ENCODE results near the gene NOD1.
"Not testable (repeated sequence)": the region's sequence is repeated elsewhere in the genome, so short reads cannot be mapped to it uniquely, and the experiment has no call there.

NOD1 gene

DNA sequence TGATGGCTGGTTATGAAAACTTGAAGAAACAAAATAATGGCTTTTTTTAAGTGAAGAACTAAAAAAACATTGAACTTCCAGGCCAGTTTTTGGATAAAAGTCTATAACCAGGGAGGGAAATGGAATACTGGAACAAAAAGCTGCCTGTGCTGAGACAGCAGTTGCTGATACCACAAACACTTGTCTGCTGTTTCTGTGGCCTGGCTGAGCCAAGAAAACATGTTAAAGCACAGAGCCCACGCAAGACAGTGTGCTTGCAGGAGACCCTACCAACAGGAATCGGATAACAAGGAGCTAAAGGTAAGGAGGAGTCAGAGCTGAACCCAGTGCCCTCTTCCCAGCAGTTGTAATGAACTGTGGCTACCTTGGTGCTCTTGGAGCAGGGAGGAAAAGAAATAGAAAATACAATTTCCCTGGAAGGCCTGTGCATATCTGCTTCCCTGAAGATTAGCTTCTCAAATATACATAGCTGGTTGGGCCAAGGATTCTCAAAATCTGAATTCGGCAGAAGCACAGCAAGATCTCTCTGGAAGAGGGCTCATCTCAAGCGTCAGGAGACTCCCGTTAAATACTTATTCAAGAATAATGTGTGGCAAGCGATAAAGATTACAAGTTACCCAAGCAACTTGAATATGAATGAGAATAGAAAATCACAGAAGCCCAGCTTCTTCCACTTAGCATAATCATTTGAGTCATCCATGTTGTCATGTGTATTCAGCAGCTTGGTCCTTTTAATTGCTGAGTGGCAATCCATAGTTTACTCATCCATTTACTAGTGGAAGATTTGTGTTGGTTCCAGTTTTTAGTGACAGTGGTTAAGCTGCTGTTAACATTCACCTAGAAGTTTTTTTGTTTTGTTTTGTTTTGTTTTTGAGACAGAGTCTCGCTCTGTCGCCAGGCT, 87.6 kb downstream of the NOD1 start:
- H3K27me3 ChIP-seq (ENCODE audit: low read depth, low read length) = no peaks in the 10 kb centered on the region
- no peak overlapping the region for H3K9ac ChIP-seq (ENCODE audit: low read length)
- H3K4me1 ChIP-seq (ENCODE audit: low read length) = no peaks in the 10 kb centered on the region
- no peaks in the 10 kb centered on the region for H4K20me1 ChIP-seq (ENCODE audit: insufficient read depth, low read length)
- no peaks in the 10 kb centered on the region for H3K36me3 ChIP-seq (replicated peaks; ENCODE audit: low read depth, low read length)
- TF ChIP-seq EZH2phosphoT487 (IDR thresholded peaks at IDR 0.05; ENCODE audit: low read depth) = no peak
- TF ChIP-seq CTCF (IDR thresholded peaks at IDR 0.05; ENCODE audit: low read depth, low read length) = no peak
- H3K4me3 ChIP-seq (ENCODE audit: low read length) = no peak overlapping the region
- H3K79me2 ChIP-seq (ENCODE audit: low read length) = no peaks in the 10 kb centered on the region
- no peak overlapping the region for H2AFZ ChIP-seq (ENCODE audit: low read depth, low read length)
- H3K4me2 ChIP-seq (ENCODE audit: low read length) = no peak overlapping the region
- H3K9me3 ChIP-seq (ENCODE audit: insufficient read depth, low read length) = no peaks in the 10 kb centered on the region
- H3K27ac ChIP-seq (ENCODE audit: low read length) = no peak overlapping the region

DNA sequence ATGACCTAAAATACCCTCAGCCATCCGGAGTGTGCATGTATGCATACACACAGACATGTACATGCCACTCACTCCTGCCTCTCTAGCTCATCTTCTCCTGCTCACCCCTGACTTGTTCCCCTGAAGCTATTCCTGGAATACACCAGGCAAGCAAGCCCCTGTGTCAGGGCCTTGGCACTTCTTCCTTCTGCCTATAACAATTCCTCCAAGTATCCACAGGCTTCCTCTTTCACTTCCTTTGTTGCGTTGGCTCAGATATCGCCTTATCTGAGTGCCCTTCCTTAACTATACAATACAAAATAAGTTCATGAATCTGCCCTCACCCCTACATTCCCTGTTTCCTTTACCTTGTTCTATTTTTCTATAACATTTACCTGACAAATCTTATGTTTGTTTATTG, 88.8 kb downstream of the NOD1 start:
- H4K20me1 ChIP-seq (ENCODE audit: insufficient read depth, low read length) = no peaks in the 10 kb centered on the region
- H3K79me2 ChIP-seq (ENCODE audit: low read length) = no peaks in the 10 kb centered on the region
- H3K4me1 ChIP-seq (ENCODE audit: low read length) = no peaks in the 10 kb centered on the region
- no peak overlapping the region for H2AFZ ChIP-seq (ENCODE audit: low read depth, low read length)
- no peak overlapping the region for H3K4me2 ChIP-seq (ENCODE audit: low read length)
- no peak overlapping the region for H3K4me3 ChIP-seq (ENCODE audit: low read length)
- no peaks in the 10 kb centered on the region for H3K36me3 ChIP-seq (replicated peaks; ENCODE audit: low read depth, low read length)
- no peak for TF ChIP-seq CTCF (IDR thresholded peaks at IDR 0.05; ENCODE audit: low read depth, low read length)
- TF ChIP-seq EZH2phosphoT487 (IDR thresholded peaks at IDR 0.05; ENCODE audit: low read depth) = no peak
- H3K27me3 ChIP-seq (ENCODE audit: low read depth, low read length) = no peaks in the 10 kb centered on the region
- no peak overlapping the region for H3K27ac ChIP-seq (ENCODE audit: low read length)
- H3K9me3 ChIP-seq (ENCODE audit: insufficient read depth, low read length) = no peaks in the 10 kb centered on the region
- H3K9ac ChIP-seq (ENCODE audit: low read length) = no peak overlapping the region

DNA sequence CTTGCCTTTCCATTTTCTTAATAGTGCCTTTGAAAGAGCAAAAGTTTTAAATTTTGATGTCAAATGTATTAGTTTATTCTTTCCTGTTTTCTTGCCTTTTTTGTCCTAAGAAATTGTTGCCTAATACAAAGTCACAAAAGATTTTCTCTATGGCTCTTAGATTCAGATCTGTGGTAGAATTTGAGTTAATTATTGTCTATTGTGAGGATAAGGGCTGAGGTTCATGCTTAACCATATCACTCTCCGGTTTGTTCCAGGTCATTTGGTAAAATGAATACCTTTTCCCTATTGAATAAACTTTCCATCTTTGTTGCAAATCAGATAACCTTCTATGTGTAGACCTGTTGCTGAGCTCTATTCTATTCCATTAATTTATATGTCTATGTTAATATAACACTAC, 96.0 kb downstream of the NOD1 start:
- Histone ChIP-seq H3K79me2 (ENCODE audit: low read length) (no peaks in the 10 kb centered on the region), H3K27ac (ENCODE audit: low read length) (no peak overlapping the region), H3K4me3 (ENCODE audit: low read length) (no peak overlapping the region), H3K27me3 (ENCODE audit: low read depth, low read length) (no peaks in the 10 kb centered on the region), H3K9me3 (ENCODE audit: insufficient read depth, low read length) (no peaks in the 10 kb centered on the region), H2AFZ (ENCODE audit: low read depth, low read length) (no peak overlapping the region), H3K4me2 (ENCODE audit: low read length) (no peak overlapping the region), H3K36me3 (replicated peaks; ENCODE audit: low read depth, low read length) (no peaks in the 10 kb centered on the region), H3K4me1 (ENCODE audit: low read length) (no peaks in the 10 kb centered on the region), H3K9ac (ENCODE audit: low read length) (no peak overlapping the region), H4K20me1 (ENCODE audit: insufficient read depth, low read length) (no peaks in the 10 kb centered on the region)
- no peak for TF ChIP-seq EZH2phosphoT487 (IDR thresholded peaks at IDR 0.05; ENCODE audit: low read depth)
- no peak for TF ChIP-seq CTCF (IDR thresholded peaks at IDR 0.05; ENCODE audit: low read depth, low read length)

- H3K4me1 ChIP-seq (ENCODE audit: low read length); H3K4me2 ChIP-seq (ENCODE audit: low read length); H3K9ac ChIP-seq (ENCODE audit: low read length); H3K9me3 ChIP-seq (ENCODE audit: insufficient read depth, low read length); H4K20me1 ChIP-seq (ENCODE audit: insufficient read depth, low read length); H3K36me3 ChIP-seq (replicated peaks; ENCODE audit: low read depth, low read length); H3K27ac ChIP-seq (ENCODE audit: low read length); H3K27me3 ChIP-seq (ENCODE audit: low read depth, low read length); H2AFZ ChIP-seq (ENCODE audit: low read depth, low read length); H3K79me2 ChIP-seq (ENCODE audit: low read length); H3K4me3 ChIP-seq (ENCODE audit: low read length): not testable (repeated sequence)
These were observed 97.8 kb downstream of the NOD1 start for GRCh38 chr7:30380824-30381223.
